Measurements from ENCODE around the gene NDOR1.

The NDOR1 gene

DNA sequence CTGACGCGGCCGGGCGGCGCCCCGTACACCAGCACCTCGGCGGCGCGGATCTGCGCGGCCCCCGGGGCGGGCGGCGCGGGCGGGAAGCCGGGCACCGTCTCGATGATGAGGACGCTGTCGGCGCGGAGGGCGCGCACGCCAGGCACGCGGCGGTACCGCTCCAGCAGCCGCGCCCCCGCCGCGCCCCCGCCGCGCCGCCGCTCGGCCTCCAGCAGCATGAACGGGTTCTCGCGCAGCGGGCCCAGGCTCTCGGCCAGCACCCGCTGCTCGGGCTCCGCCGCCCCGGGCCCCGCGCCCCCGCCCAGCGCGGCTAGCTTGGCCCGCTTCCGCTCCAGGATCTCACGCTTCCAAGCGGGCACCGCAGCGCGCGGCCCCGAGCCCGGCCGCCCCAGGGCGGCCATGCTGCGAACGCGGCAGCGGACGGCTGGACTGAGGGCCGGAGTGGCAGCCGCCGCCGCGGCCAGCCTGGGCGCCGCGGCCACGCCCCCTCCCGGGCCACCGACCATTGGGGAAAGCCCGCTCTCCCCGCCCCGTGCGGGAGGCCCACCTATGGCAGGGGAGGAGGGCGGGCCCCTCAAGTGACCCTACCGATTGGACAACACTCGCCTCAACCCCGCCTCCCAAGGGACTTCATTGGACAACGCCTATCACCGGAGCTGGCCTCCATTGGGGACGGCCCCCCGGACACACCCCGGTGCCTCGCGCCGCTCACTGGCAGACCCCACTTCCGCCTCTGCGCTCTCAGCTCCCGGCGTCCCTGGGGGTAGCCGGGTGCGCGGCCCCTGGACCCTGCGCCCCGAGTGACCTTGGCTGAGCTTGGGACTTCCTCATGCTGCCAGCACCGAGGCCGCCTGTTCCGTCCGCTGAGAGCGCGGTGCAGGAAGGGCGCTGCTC is 4.9 kb upstream of the NDOR1 start, which contains the start of gene TPRN:
TSS of gene TPRN (minus strand) at position 431 of the 894 bp plus-strand sequence. CDS start at position 401, 30 bp downstream.
- Histone ChIP-seq H3K4ac (ENCODE audit: low read depth, low read length) (peak within 1 kb of the TSS; percentile 85), H3K4me1 (ENCODE audit: control insufficient read depth in 1 of 2, insufficient read depth in 2 of 2, low read length in 2 of 2) (peaks cover 17 to 37% of the 10 kb centered on the region in 2 experiments), H4K8ac (ENCODE audit: low read depth, low read length) (peak within 1 kb of the TSS; percentile 98), H3K23ac (ENCODE audit: low read length) (no peak within 1 kb of the TSS), H3K79me2 (ENCODE audit: control insufficient read depth, insufficient read depth, low read length, poor library complexity) (peaks cover 9% of the 10 kb centered on the region), H3K79me1 (ENCODE audit: low read length) (peaks cover 3% of the 10 kb centered on the region), H4K91ac (ENCODE audit: low read depth, low read length) (peak within 1 kb of the TSS; percentile 89), H3K9ac (ENCODE audit: low read length) (peak within 1 kb of the TSS; percentile 91), H3K27me3 (ENCODE audit: insufficient read depth, low read length) (no peaks in the 10 kb centered on the region), H3K14ac (ENCODE audit: low read length) (peak within 1 kb of the TSS; percentile 97), H2AFZ (ENCODE audit: insufficient read depth, low read length, poor library complexity) (peak within 1 kb of the TSS; percentile 89), H3K27ac (ENCODE audit: low read depth, low read length) (peak within 1 kb of the TSS; percentile 39), H3K9me3 (ENCODE audit: insufficient read depth, low read depth, low read length) (no peaks in the 10 kb centered on the region), H3K4me3 (ENCODE audit: low read depth, low read length) (peak within 1 kb of the TSS; percentile 85), H2BK120ac (ENCODE audit: insufficient read depth, low read length, poor library complexity) (peak within 1 kb of the TSS; percentile 70), H3K4me2 (ENCODE audit: low read length) (peak within 1 kb of the TSS; percentile 93), H3K36me3 (ENCODE audit: control insufficient read depth in 1 of 2, insufficient read depth in 2 of 2, low read length in 2 of 2) (peaks cover 0 to 2% of the 10 kb centered on the region in 2 experiments), H3K18ac (ENCODE audit: low read length) (peak within 1 kb of the TSS; percentile 98), H2BK5ac (ENCODE audit: low read depth, low read length, poor library complexity) (peak within 1 kb of the TSS; percentile 73), H2AK5ac (ENCODE audit: low read length) (peak within 1 kb of the TSS; percentile 96), H2BK12ac (ENCODE audit: low read length) (no peak within 1 kb of the TSS), H4K12ac (ENCODE audit: low read depth, low read length) (peak within 1 kb of the TSS; percentile 91)
- WGBS (ENCODE audit: extremely low coverage, insufficient coverage, insufficient read length), result no CpG with 5 or more reads among the region's 118 CpGs
- DNase-seq, result peak; percentile 98 to 99

GRCh38 chr9:137201205-137201868 is 4.2 kb upstream of the NDOR1 start:
- Histone ChIP-seq H3K27ac (ENCODE audit: low read depth, low read length) (peak overlapping the region; percentile 39), H3K4me3 (ENCODE audit: low read depth, low read length) (peak overlapping the region; percentile 85), H3K18ac (ENCODE audit: low read length) (peak overlapping the region; percentile 98), H3K36me3 (ENCODE audit: control insufficient read depth in 1 of 2, insufficient read depth in 2 of 2, low read length in 2 of 2) (no peaks in the 10 kb centered on the region), H3K9me3 (ENCODE audit: insufficient read depth, low read depth, low read length) (no peaks in the 10 kb centered on the region), H3K27me3 (ENCODE audit: insufficient read depth, low read length) (no peaks in the 10 kb centered on the region), H3K23ac (ENCODE audit: low read length) (no peak overlapping the region), H4K8ac (ENCODE audit: low read depth, low read length) (peak overlapping the region; percentile 98), H2AK5ac (ENCODE audit: low read length) (peak overlapping the region; percentile 96), H3K79me2 (ENCODE audit: control insufficient read depth, insufficient read depth, low read length, poor library complexity) (peaks cover 17% of the 10 kb centered on the region), H3K14ac (ENCODE audit: low read length) (peak overlapping the region; percentile 97), H3K4me2 (ENCODE audit: low read length) (peak overlapping the region; percentile 93), H4K91ac (ENCODE audit: low read depth, low read length) (peak overlapping the region; percentile 89), H3K4me1 (ENCODE audit: control insufficient read depth in 1 of 2, insufficient read depth in 2 of 2, low read length in 2 of 2) (peaks cover 21 to 43% of the 10 kb centered on the region in 2 experiments), H3K79me1 (ENCODE audit: low read length) (peaks cover 7% of the 10 kb centered on the region), H2AFZ (ENCODE audit: insufficient read depth, low read length, poor library complexity) (peak overlapping the region; percentile 89), H4K12ac (ENCODE audit: low read depth, low read length) (peak overlapping the region; percentile 91), H2BK120ac (ENCODE audit: insufficient read depth, low read length, poor library complexity) (peak overlapping the region; percentile 70), H3K4ac (ENCODE audit: low read depth, low read length) (peak overlapping the region; percentile 85), H3K9ac (ENCODE audit: low read length) (peak overlapping the region; percentile 91), H2BK12ac (ENCODE audit: low read length) (no peak overlapping the region), H2BK5ac (ENCODE audit: low read depth, low read length, poor library complexity) (peak overlapping the region; percentile 73)
- WGBS (ENCODE audit: extremely low coverage, insufficient coverage, insufficient read length), result no CpG with 5 or more reads among the region's 23 CpGs
- no peak for DNase-seq

DNA sequence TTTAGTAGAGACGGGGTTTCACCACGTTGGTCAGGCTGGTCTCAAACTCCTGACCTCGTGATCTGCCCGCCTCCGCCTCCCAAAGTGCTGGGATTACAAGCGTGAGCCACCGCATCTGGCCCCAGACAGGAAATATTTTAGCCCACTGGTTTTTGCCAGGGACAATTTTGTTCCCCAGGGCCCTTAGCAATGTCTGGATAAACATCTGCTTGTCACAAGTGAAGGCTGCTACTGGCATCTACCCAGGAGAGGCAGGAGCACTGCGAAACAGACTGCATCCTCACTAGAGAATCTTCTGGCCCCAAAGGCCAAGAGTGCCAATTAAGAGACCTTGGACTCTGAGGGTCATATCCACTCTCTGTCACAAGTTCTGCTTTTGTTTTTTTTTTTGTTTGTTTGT is 2.5 kb upstream of the NDOR1 start:
- Histone ChIP-seq H2BK120ac (ENCODE audit: insufficient read depth, low read length, poor library complexity) (no peak overlapping the region), H4K91ac (ENCODE audit: low read depth, low read length) (no peak overlapping the region), H2BK12ac (ENCODE audit: low read length) (no peak overlapping the region), H3K4ac (ENCODE audit: low read depth, low read length) (no peak overlapping the region), H3K4me2 (ENCODE audit: low read length) (no peak overlapping the region), H3K23ac (ENCODE audit: low read length) (no peak overlapping the region), H3K36me3 (ENCODE audit: control insufficient read depth in 1 of 2, insufficient read depth in 2 of 2, low read length in 2 of 2) (peaks cover 2 to 5% of the 10 kb centered on the region in 2 experiments), H3K27ac (ENCODE audit: low read depth, low read length) (no peak overlapping the region), H4K12ac (ENCODE audit: low read depth, low read length) (no peak overlapping the region), H3K14ac (ENCODE audit: low read length) (no peak overlapping the region), H3K4me3 (ENCODE audit: low read depth, low read length) (no peak overlapping the region), H2BK5ac (ENCODE audit: low read depth, low read length, poor library complexity) (no peak overlapping the region), H2AFZ (ENCODE audit: insufficient read depth, low read length, poor library complexity) (no peak overlapping the region), H3K4me1 (ENCODE audit: control insufficient read depth in 1 of 2, insufficient read depth in 2 of 2, low read length in 2 of 2) (peaks cover 25 to 37% of the 10 kb centered on the region in 2 experiments), H3K9ac (ENCODE audit: low read length) (no peak overlapping the region), H3K18ac (ENCODE audit: low read length) (no peak overlapping the region), H3K27me3 (ENCODE audit: insufficient read depth, low read length) (no peaks in the 10 kb centered on the region), H4K8ac (ENCODE audit: low read depth, low read length) (no peak overlapping the region), H3K79me2 (ENCODE audit: control insufficient read depth, insufficient read depth, low read length, poor library complexity) (peaks cover 18% of the 10 kb centered on the region), H2AK5ac (ENCODE audit: low read length) (no peak overlapping the region), H3K79me1 (ENCODE audit: low read length) (peaks cover 7% of the 10 kb centered on the region), H3K9me3 (ENCODE audit: insufficient read depth, low read depth, low read length) (no peaks in the 10 kb centered on the region)
- DNase-seq, result no peak
- no CpG with 5 or more reads among the region's 8 CpGs for WGBS (ENCODE audit: extremely low coverage, insufficient coverage, insufficient read length)

GRCh38 chr9:137204731-137205125 is 772 bp upstream of the NDOR1 start:
- peak overlapping the region; percentile 99 for H4K8ac ChIP-seq (ENCODE audit: low read depth, low read length)
- H3K4me1 ChIP-seq (ENCODE audit: control insufficient read depth in 1 of 2, insufficient read depth in 2 of 2, low read length in 2 of 2), result peaks cover 16 to 20% of the 10 kb centered on the region in 2 experiments
- H3K9ac ChIP-seq (ENCODE audit: low read length), result peak overlapping the region; percentile 86
- WGBS (ENCODE audit: extremely low coverage, insufficient coverage, insufficient read length), result no CpG with 5 or more reads among the region's 21 CpGs
- no peak overlapping the region for H2BK12ac ChIP-seq (ENCODE audit: low read length)
- peak overlapping the region; percentile 79 for H4K91ac ChIP-seq (ENCODE audit: low read depth, low read length)
- peaks cover 9 to 12% of the 10 kb centered on the region in 2 experiments for H3K36me3 ChIP-seq (ENCODE audit: control insufficient read depth in 1 of 2, insufficient read depth in 2 of 2, low read length in 2 of 2)
- H4K12ac ChIP-seq (ENCODE audit: low read depth, low read length), result peak overlapping the region; percentile 83
- peak overlapping the region; percentile 67 for H3K14ac ChIP-seq (ENCODE audit: low read length)
- no peak overlapping the region for H2BK5ac ChIP-seq (ENCODE audit: low read depth, low read length, poor library complexity)
- H3K4me2 ChIP-seq (ENCODE audit: low read length), result peak overlapping the region; percentile 85
- no peak overlapping the region for H3K23ac ChIP-seq (ENCODE audit: low read length)
- no peaks in the 10 kb centered on the region for H3K27me3 ChIP-seq (ENCODE audit: insufficient read depth, low read length)
- H2AK5ac ChIP-seq (ENCODE audit: low read length), result peak overlapping the region; percentile 77
- H3K79me1 ChIP-seq (ENCODE audit: low read length), result peaks cover 7% of the 10 kb centered on the region
- no peak overlapping the region for H2AFZ ChIP-seq (ENCODE audit: insufficient read depth, low read length, poor library complexity)
- H3K9me3 ChIP-seq (ENCODE audit: insufficient read depth, low read depth, low read length), result no peaks in the 10 kb centered on the region
- peaks cover 18% of the 10 kb centered on the region for H3K79me2 ChIP-seq (ENCODE audit: control insufficient read depth, insufficient read depth, low read length, poor library complexity)
- H3K4ac ChIP-seq (ENCODE audit: low read depth, low read length), result peak overlapping the region; percentile 77
- no peak overlapping the region for H3K27ac ChIP-seq (ENCODE audit: low read depth, low read length)
- peak overlapping the region; percentile 1 for H3K18ac ChIP-seq (ENCODE audit: low read length)
- DNase-seq, result no peak
- H3K4me3 ChIP-seq (ENCODE audit: low read depth, low read length), result peak overlapping the region; percentile 98
- H2BK120ac ChIP-seq (ENCODE audit: insufficient read depth, low read length, poor library complexity), result no peak overlapping the region

Measured in trophoblast cell (in vitro differentiated cells and primary cell).